Fibroblast of villous mesenchyme (primary cell): Measurements from ENCODE around the gene C3orf62. TPM values are rescaled to one million over a fixed set of nuclear protein-coding genes. Genes with fewer than 3 reads are reported as not detected.
"Not testable (repeated sequence)": the region's sequence is repeated elsewhere in the genome, so short reads cannot be mapped to it uniquely, and the experiment has no call there.

Source experiments
- DNase-seq: peaks from one replicate; pipeline ENCODE4 v3.0.0-alpha.2; 2010; ENCODE audit warnings: low read depth
- H3K4me3 ChIP-seq: 2 replicates; pipeline ENCODE4 v1.5.1; 2011; ENCODE audit warnings: low read depth, mild to moderate bottlenecking, low read length
- small RNA-seq: library from RNA; depleted of rRNA; stranded (forward); fragments of <200 nt; gene quantifications from one replicate; pipeline ENCODE3, GENCODE V24; 2012
- total RNA-seq: library from RNA; depleted of rRNA; stranded (reverse); fragments of >200 nt; gene quantifications from 2 replicates; pipeline ENCODE4 v1.2.3, GENCODE V29; 2012
- TF ChIP-seq, protein P1 (sequence below): IDR thresholded peaks from 2 replicates; pipeline ENCODE4 v1.5.1; 2012; ENCODE audit warnings: low read depth, mild to moderate bottlenecking, low read length; ENCODE audit not compliant: insufficient read depth

The C3orf62 gene
- total RNA-seq, 1 donor, result 1.3 TPM

DNA sequence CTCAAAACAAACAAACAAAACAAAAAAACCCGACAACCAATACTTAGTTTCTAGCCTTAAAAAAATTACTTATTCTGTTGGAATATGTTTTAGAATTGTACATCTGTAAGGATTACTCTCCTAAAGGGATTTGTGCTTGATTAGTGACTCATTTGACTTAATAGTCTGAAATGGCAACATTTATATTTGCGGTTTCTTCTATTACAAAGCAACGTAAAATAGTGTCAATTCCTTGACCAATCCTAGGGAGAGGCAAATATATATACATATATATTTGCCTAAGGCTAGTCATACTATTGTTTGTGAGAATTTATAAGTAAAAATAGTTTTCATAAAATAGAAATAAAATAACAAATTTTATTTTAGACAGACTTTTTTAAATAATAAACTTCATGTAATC lies 39.7 kb downstream of the C3orf62 start:
- H3K4me3 ChIP-seq, result no peak overlapping the region
- DNase-seq, result no peak
- TF ChIP-seq, protein P1, sequence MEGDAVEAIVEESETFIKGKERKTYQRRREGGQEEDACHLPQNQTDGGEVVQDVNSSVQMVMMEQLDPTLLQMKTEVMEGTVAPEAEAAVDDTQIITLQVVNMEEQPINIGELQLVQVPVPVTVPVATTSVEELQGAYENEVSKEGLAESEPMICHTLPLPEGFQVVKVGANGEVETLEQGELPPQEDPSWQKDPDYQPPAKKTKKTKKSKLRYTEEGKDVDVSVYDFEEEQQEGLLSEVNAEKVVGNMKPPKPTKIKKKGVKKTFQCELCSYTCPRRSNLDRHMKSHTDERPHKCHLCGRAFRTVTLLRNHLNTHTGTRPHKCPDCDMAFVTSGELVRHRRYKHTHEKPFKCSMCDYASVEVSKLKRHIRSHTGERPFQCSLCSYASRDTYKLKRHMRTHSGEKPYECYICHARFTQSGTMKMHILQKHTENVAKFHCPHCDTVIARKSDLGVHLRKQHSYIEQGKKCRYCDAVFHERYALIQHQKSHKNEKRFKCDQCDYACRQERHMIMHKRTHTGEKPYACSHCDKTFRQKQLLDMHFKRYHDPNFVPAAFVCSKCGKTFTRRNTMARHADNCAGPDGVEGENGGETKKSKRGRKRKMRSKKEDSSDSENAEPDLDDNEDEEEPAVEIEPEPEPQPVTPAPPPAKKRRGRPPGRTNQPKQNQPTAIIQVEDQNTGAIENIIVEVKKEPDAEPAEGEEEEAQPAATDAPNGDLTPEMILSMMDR, result no peak

DNA sequence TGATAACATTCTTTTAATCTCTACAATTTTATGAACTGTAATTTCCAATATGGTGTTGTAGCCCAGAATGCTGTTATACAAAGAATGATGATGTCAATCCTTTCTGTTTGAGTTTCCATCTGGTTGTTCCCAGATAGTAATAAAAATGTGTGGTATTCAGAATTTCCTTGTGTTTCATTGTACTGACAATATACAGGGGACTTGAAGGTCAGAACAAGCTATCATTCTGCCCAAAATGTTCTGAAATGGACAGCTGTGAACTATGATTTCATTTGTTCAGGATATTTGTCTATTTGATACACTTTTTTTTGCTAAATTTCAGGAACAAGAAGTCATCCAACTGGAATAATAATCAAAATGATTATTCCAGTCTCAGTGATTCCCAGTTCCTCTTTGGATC lies 40.8 kb downstream of the C3orf62 start:
- H3K4me3 ChIP-seq, result no peak overlapping the region
- TF ChIP-seq, protein P1, result no peak
- DNase-seq, result no peak

DNA sequence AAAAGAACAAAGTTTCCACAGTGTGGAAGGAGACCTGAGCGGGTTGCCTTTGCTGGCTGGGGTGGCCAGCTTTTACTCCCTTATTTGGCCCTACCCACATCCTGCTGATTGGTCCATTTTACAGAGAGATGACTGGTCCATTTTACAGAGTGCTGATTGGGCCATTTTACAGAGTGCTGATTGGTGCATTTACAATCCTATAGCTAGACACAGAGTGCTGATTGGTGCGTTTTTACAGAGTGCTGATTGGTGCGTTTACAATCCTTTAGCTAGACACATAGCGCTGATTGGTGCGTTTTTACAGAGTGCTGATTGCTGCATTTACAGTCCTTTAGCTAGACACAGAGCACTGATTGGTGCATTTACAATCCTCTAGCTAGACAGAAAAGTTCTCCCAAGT lies 48.2 kb downstream of the C3orf62 start:
- not testable (repeated sequence) for H3K4me3 ChIP-seq, DNase-seq

DNA sequence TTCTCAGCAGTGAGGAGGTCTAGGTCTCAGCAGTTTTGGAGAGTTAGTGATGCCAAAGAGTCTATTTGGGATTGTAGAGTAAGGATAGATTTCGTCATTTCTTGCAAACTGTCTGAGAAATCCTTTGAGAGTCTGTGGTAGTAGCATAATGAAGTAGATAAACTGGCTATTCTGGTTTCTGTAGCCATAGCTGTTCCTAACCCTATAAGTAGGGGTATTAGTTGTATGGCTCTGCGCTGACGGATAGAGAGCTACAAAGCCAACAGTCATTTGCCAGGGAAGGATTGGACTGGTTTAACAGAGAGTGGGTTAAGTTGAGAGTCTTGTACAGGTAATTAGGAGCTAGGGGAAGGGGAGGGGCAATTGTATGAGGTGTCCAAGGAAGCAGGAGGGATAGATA lies 55.0 kb downstream of the C3orf62 start:
- TF ChIP-seq, protein P1, result no peak
- no peak for DNase-seq
- H3K4me3 ChIP-seq, result no peak overlapping the region

DNA sequence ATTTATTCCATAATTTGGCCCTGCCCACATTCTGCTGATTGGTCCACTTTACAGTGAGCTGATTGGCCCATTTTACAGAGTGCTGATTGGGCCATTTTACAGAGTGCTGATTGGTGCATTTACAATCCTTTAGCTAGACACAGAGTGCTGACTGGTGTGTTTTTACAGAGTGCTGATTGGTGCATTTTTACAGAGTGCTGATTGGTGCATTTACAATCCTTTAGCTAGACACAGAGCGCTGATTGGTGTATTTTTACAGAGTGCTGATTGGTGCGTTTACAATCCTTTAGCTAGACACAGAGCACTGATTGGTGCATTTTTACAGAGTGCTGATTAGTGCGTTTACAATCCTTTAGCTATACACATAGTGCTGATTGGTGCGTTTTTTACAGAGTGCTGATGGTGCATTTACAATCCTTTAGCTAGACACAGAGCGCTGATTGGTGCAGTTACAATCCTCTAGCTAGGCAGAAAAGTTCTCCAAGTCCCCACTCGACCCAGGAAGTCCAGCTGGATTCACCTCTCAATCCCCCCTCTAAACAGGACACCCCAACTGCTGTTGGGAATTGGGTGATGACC lies 56.0 kb downstream of the C3orf62 start:
- not testable (repeated sequence) for H3K4me3 ChIP-seq, DNase-seq

DNA sequence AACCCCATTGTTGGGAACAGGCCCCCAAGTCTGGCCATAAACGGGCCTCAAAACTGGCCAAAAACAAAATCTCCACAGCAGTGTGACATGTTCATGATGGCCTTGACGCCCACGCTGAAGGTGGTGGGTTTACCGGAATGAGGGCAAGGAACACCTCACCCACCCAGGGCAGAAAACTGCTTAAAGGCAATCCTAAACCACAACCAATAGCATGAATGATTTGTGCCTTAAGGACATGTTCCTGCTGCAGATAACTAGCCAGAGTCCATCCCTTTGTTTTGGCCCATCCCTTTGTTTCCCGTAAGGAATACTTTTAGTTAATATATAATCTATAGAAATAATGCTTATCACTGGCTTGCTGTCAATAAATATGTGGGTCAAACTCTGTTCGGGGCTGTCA lies 57.9 kb downstream of the C3orf62 start:
- no peak for DNase-seq

More for the DNA sequence above, 57.9 kb downstream of the C3orf62 start:
- H3K4me3 ChIP-seq, result no peak overlapping the region
- TF ChIP-seq, protein P1, result no peak

Small RNA genes within 50 kb of the gene (small RNA-seq; reads per million reads assigned to genes)
- gene AC121247.2 (not detected), gene MIR4271 (not detected), gene RF00019 (not detected)

Other genes with a start within 250 kb of the C3orf62 start
- 225 and 260 TPM in 2 replicates for gene IMPDH2, start 247.8 kb downstream of the C3orf62 start, total RNA-seq
- gene QRICH1, start 183.2 kb downstream of the C3orf62 start, total RNA-seq, result 181 and 188 TPM in 2 replicates
- gene QARS1, start 172.5 kb downstream of the C3orf62 start, total RNA-seq, result 215 and 302 TPM in 2 replicates
- gene USP19, start 156.4 kb downstream of the C3orf62 start, total RNA-seq, result 30.3 and 36.3 TPM in 2 replicates
- gene LAMB2, start 144.2 kb downstream of the C3orf62 start, total RNA-seq, result 369 and 378 TPM in 2 replicates
- 22.9 and 24.2 TPM in 2 replicates for gene CCDC71, start 110.9 kb downstream of the C3orf62 start, total RNA-seq
- gene KLHDC8B, start 105.6 kb downstream of the C3orf62 start, total RNA-seq, result 19.4 and 22.9 TPM in 2 replicates
- gene USP4, start 62.8 kb upstream of the C3orf62 start, total RNA-seq, result 21.6 and 23.3 TPM in 2 replicates
- gene GPX1, start 81.1 kb upstream of the C3orf62 start, total RNA-seq, result 198 and 272 TPM in 2 replicates
- 626 and 717 TPM in 2 replicates for gene RHOA, start 134.7 kb upstream of the C3orf62 start, total RNA-seq
- gene TCTA, start 135.2 kb upstream of the C3orf62 start, total RNA-seq, result 22.2 and 27.2 TPM in 2 replicates
- gene AMT, start 145.2 kb upstream of the C3orf62 start, total RNA-seq, result 1.3 and 1.7 TPM in 2 replicates
- 3.9 and 4.7 TPM in 2 replicates for gene NICN1, start 152.1 kb upstream of the C3orf62 start, total RNA-seq
- gene DAG1, start 193.0 kb upstream of the C3orf62 start, total RNA-seq, result 61.2 and 88.5 TPM in 2 replicates